Measurements from ENCODE around the gene ANAPC4. TPM values are rescaled to one million over a fixed set of nuclear protein-coding genes. Genes with fewer than 3 reads are reported as not detected.

The ANAPC4 gene
- total and polyA plus RNA-seq, 2 of the 4 experiments (the other 2 are of a cell fraction): 12.4 to 18.3 TPM

DNA sequence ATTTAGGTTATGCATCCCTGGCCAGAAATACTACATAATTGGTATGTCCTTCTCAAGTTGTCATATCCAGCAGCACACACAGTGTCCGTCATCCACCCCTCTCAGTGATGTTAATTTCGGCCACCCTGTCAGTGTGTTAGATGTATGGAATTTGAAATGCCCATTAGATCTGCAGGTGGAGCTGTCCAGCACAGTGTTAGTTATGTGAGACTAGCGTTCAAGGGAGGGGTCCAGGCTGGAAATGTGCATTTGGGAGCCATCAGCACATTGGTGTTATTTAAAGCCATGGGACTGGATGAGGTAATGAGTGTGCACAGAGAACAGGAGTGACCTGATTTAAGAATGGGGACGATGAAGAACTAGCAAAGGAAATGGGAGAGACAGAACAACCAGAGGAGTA, 22.4 kb downstream of the ANAPC4 start:
- POLR2A ChIA-PET (ENCODE audit: unreplicated experiment): no interaction called here

More for the DNA sequence above, 22.4 kb downstream of the ANAPC4 start:
- Histone ChIP-seq H2AFZ (replicated peaks; ENCODE audit: low read length, poor library complexity) (no peak overlapping the region), H3K27ac (ENCODE audit: insufficient read depth, low read length) (no peak overlapping the region), H2BK5ac (ENCODE audit: low read depth, low read length, poor library complexity, severe bottlenecking) (no peak overlapping the region), H2AK5ac (ENCODE audit: low read depth, low read length) (no peak overlapping the region), H3K14ac (replicated peaks; ENCODE audit: low read depth, low read length) (no peak overlapping the region), H2BK15ac (ENCODE audit: low read depth, low read length) (no peak overlapping the region), H4K5ac (ENCODE audit: low read depth, low read length) (no peak overlapping the region), H3K27me3 (ENCODE audit: control insufficient read depth, insufficient read depth, low read length) (no peaks in the 10 kb centered on the region), H3K9me1 (ENCODE audit: insufficient read depth, low read length) (peaks cover 15% of the 10 kb centered on the region), H3K56ac (ENCODE audit: extremely low read depth, insufficient read depth, low read length) (no peak overlapping the region), H2BK120ac (ENCODE audit: low read depth, low read length) (no peak overlapping the region), H3K18ac (ENCODE audit: low read depth, low read length) (no peak overlapping the region), H2AK9ac (replicated peaks; ENCODE audit: low read depth, low read length, poor library complexity) (no peak overlapping the region), H3K4me2 (ENCODE audit: low read depth, low read length) (no peak overlapping the region), H4K20me1 (ENCODE audit: insufficient read depth, low read length) (no peaks in the 10 kb centered on the region), H4K91ac (ENCODE audit: insufficient read depth, low read depth, low read length) (no peak overlapping the region), H4K8ac (ENCODE audit: low read depth in 2 of 2, low read length in 2 of 2) (no peak overlapping the region), H3K9me3 (ENCODE audit: control insufficient read depth, insufficient read depth, low read length) (peaks cover 2% of the 10 kb centered on the region), H3K79me1 (ENCODE audit: low read depth in 1 of 2, low read length in 2 of 2) (peaks cover 0 to 12% of the 10 kb centered on the region in 2 experiments; a peak in 3 of 4 replicates), H3K9ac (ENCODE audit: low read depth, low read length) (no peak overlapping the region), H3K36me3 (ENCODE audit: control insufficient read depth, insufficient read depth, low read length) (peaks cover 24% of the 10 kb centered on the region), H2BK20ac (ENCODE audit: low read depth, low read length) (no peak overlapping the region), H3K23ac (ENCODE audit: low read depth, low read length) (no peak overlapping the region), H3K4me1 (ENCODE audit: control insufficient read depth, insufficient read depth, low read length) (peaks cover 10% of the 10 kb centered on the region), H3K4me3 (ENCODE audit: insufficient read depth, low read depth, low read length) (no peak overlapping the region), H3K4ac (ENCODE audit: low read depth, low read length) (no peak overlapping the region)
- intact Hi-C loops (cut with micrococcal nuclease): no loop called here
- dilution Hi-C loops (cut with HindIII; ENCODE audit: low sequenced_read_pairs, unreplicated experiment): no loop called here
- CTCF ChIA-PET: no interaction called here
- ATAC-seq (ENCODE audit: low read depth): no peak
- TF ChIP-seq FOS (IDR thresholded peaks at IDR 0.05; ENCODE audit: low read depth, low read length) (no peak), BHLHE40 (IDR thresholded peaks at IDR 0.05; ENCODE audit: low read depth, low read length) (no peak), RFX5 (IDR thresholded peaks at IDR 0.05; ENCODE audit: low read depth, low read length) (no peak), CEBPB (IDR thresholded peaks at IDR 0.05; ENCODE audit: low read depth, low read length) (no peak), RCOR1 (IDR thresholded peaks at IDR 0.05; ENCODE audit: insufficient replicate concordance, low read length) (no peak), MXI1 (IDR thresholded peaks at IDR 0.05; ENCODE audit: borderline replicate concordance, low read depth, low read length) (no peak), RAD21 (IDR thresholded peaks at IDR 0.05; ENCODE audit: low read length) (no peak), SMC3 (IDR thresholded peaks at IDR 0.05; ENCODE audit: low read depth, low read length) (no peak), MAZ (IDR thresholded peaks at IDR 0.05; ENCODE audit: borderline replicate concordance, low read depth, low read length) (no peak), POLR2A (IDR thresholded peaks at IDR 0.05; ENCODE audit: low read depth, low read length) (no peak), MAFK (IDR thresholded peaks at IDR 0.05; ENCODE audit: low read depth, low read length) (no peak), NFE2L2 (IDR thresholded peaks at IDR 0.05; ENCODE audit: low read depth, low read length) (no peak), CHD1 (IDR thresholded peaks at IDR 0.05; ENCODE audit: low read depth, low read length) (no peak)
- TF ChIP-seq, protein P1, sequence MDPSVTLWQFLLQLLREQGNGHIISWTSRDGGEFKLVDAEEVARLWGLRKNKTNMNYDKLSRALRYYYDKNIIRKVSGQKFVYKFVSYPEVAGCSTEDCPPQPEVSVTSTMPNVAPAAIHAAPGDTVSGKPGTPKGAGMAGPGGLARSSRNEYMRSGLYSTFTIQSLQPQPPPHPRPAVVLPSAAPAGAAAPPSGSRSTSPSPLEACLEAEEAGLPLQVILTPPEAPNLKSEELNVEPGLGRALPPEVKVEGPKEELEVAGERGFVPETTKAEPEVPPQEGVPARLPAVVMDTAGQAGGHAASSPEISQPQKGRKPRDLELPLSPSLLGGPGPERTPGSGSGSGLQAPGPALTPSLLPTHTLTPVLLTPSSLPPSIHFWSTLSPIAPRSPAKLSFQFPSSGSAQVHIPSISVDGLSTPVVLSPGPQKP (IDR thresholded peaks at IDR 0.05; ENCODE audit: borderline replicate concordance, low read depth, low read length): no peak
- TF ChIP-seq, protein P2, sequence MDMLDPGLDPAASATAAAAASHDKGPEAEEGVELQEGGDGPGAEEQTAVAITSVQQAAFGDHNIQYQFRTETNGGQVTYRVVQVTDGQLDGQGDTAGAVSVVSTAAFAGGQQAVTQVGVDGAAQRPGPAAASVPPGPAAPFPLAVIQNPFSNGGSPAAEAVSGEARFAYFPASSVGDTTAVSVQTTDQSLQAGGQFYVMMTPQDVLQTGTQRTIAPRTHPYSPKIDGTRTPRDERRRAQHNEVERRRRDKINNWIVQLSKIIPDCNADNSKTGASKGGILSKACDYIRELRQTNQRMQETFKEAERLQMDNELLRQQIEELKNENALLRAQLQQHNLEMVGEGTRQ (IDR thresholded peaks at IDR 0.05; ENCODE audit: low read depth, low read length): no peak
- TF ChIP-seq, protein P3, sequence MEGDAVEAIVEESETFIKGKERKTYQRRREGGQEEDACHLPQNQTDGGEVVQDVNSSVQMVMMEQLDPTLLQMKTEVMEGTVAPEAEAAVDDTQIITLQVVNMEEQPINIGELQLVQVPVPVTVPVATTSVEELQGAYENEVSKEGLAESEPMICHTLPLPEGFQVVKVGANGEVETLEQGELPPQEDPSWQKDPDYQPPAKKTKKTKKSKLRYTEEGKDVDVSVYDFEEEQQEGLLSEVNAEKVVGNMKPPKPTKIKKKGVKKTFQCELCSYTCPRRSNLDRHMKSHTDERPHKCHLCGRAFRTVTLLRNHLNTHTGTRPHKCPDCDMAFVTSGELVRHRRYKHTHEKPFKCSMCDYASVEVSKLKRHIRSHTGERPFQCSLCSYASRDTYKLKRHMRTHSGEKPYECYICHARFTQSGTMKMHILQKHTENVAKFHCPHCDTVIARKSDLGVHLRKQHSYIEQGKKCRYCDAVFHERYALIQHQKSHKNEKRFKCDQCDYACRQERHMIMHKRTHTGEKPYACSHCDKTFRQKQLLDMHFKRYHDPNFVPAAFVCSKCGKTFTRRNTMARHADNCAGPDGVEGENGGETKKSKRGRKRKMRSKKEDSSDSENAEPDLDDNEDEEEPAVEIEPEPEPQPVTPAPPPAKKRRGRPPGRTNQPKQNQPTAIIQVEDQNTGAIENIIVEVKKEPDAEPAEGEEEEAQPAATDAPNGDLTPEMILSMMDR (conservative IDR thresholded peaks at IDR 0.05; ENCODE audit: low read depth, low read length): no peak
- in situ Hi-C loops (cut with MboI; ENCODE audit: low sequenced_read_pairs): no loop called here
- no TSS peak for BruUV-seq (replicated peaks)
- WGBS, 2 experiments (ENCODE audit: extremely low coverage in 2 of 2, insufficient read length in 1 of 2): 83% methylated on average over 2 of the region's 4 CpGs; no CpG with 5 or more reads in 1 of the 2 experiments
- no peak for DNase-seq
